Rectal smooth muscle tissue (tissue), 1 donor: ENCODE results near the gene KCNH5.

ENCODE experiments used
- H3K27ac ChIP-seq: one replicate; pipeline ENCODE4 v1.7.0; 2013; ENCODE audit warnings: low read depth, low read length, inconsistent platforms
- H3K27me3 ChIP-seq: one replicate; pipeline ENCODE4 v1.7.0; 2013; ENCODE audit warnings: low read length; ENCODE audit not compliant: control insufficient read depth, insufficient read depth
- H3K36me3 ChIP-seq: one replicate; pipeline ENCODE4 v1.7.0; 2013; ENCODE audit warnings: low read length; ENCODE audit not compliant: control insufficient read depth, insufficient read depth
- H3K4me1 ChIP-seq: one replicate; pipeline ENCODE4 v1.7.0; 2013; ENCODE audit warnings: low read length; ENCODE audit not compliant: control insufficient read depth, insufficient read depth
- H3K4me3 ChIP-seq: one replicate; pipeline ENCODE4 v1.7.0; 2013; ENCODE audit warnings: low read length
- H3K9ac ChIP-seq: one replicate; pipeline ENCODE4 v1.7.0; 2013; ENCODE audit warnings: low read length

The KCNH5 gene

GRCh38 chr14:62682208-62682607, 363.1 kb downstream of the KCNH5 start:
- Histone ChIP-seq H3K4me3 (no peak overlapping the region), H3K36me3 (no peaks in the 10 kb centered on the region), H3K27ac (no peak overlapping the region), H3K9ac (no peak overlapping the region), H3K27me3 (no peaks in the 10 kb centered on the region), H3K4me1 (no peaks in the 10 kb centered on the region)

- no peaks in the 10 kb centered on the region for H3K4me1 ChIP-seq
- H3K27me3 ChIP-seq: no peaks in the 10 kb centered on the region
- H3K36me3 ChIP-seq: no peaks in the 10 kb centered on the region
- H3K9ac ChIP-seq: no peak overlapping the region
- H3K27ac ChIP-seq: no peak overlapping the region
- H3K4me3 ChIP-seq: no peak overlapping the region
These were observed 370.6 kb downstream of the KCNH5 start for GRCh38 chr14:62674563-62675237.

GRCh38 chr14:62673014-62673755, 372.1 kb downstream of the KCNH5 start:
- no peaks in the 10 kb centered on the region for H3K27me3 ChIP-seq
- H3K9ac ChIP-seq: no peak overlapping the region
- H3K4me3 ChIP-seq: no peak overlapping the region
- H3K4me1 ChIP-seq: no peaks in the 10 kb centered on the region
- no peak overlapping the region for H3K27ac ChIP-seq
- H3K36me3 ChIP-seq: no peaks in the 10 kb centered on the region

- no peak overlapping the region for H3K9ac ChIP-seq
- no peak overlapping the region for H3K27ac ChIP-seq
- no peaks in the 10 kb centered on the region for H3K27me3 ChIP-seq
- no peak overlapping the region for H3K4me3 ChIP-seq
- no peaks in the 10 kb centered on the region for H3K4me1 ChIP-seq
- H3K36me3 ChIP-seq: no peaks in the 10 kb centered on the region
These were observed 374.7 kb downstream of the KCNH5 start for GRCh38 chr14:62670526-62670925.

- no peak overlapping the region for H3K9ac ChIP-seq
- no peak overlapping the region for H3K27ac ChIP-seq
- H3K27me3 ChIP-seq: no peaks in the 10 kb centered on the region
- no peak overlapping the region for H3K4me3 ChIP-seq
- no peaks in the 10 kb centered on the region for H3K4me1 ChIP-seq
- no peaks in the 10 kb centered on the region for H3K36me3 ChIP-seq
These were observed 377.8 kb downstream of the KCNH5 start for GRCh38 chr14:62667421-62667914.

GRCh38 chr14:62665286-62665685, 380.0 kb downstream of the KCNH5 start:
- H3K9ac ChIP-seq: no peak overlapping the region

GRCh38 chr14:62663456-62663821, 381.8 kb downstream of the KCNH5 start:
- no peaks in the 10 kb centered on the region for H3K36me3 ChIP-seq
- no peak overlapping the region for H3K9ac ChIP-seq
- no peak overlapping the region for H3K27ac ChIP-seq
- no peaks in the 10 kb centered on the region for H3K4me1 ChIP-seq
- H3K27me3 ChIP-seq: no peaks in the 10 kb centered on the region
- no peak overlapping the region for H3K4me3 ChIP-seq

More at GRCh38 chr14:62665286-62665685, 380.0 kb downstream of the KCNH5 start:
- Histone ChIP-seq H3K27me3 (no peaks in the 10 kb centered on the region), H3K27ac (no peak overlapping the region), H3K4me1 (no peaks in the 10 kb centered on the region), H3K36me3 (no peaks in the 10 kb centered on the region), H3K4me3 (no peak overlapping the region)

- no peaks in the 10 kb centered on the region for H3K36me3 ChIP-seq
- no peak overlapping the region for H3K4me3 ChIP-seq
- H3K4me1 ChIP-seq: no peaks in the 10 kb centered on the region
- no peak overlapping the region for H3K27ac ChIP-seq
- H3K27me3 ChIP-seq: no peaks in the 10 kb centered on the region
- no peak overlapping the region for H3K9ac ChIP-seq
These were observed 382.3 kb downstream of the KCNH5 start for GRCh38 chr14:62662811-62663455.

GRCh38 chr14:62661818-62662217, 383.4 kb downstream of the KCNH5 start:
- Histone ChIP-seq H3K27ac (no peak overlapping the region), H3K36me3 (no peaks in the 10 kb centered on the region), H3K9ac (no peak overlapping the region), H3K27me3 (no peaks in the 10 kb centered on the region), H3K4me3 (no peak overlapping the region), H3K4me1 (no peaks in the 10 kb centered on the region)

- Histone ChIP-seq H3K36me3 (no peaks in the 10 kb centered on the region), H3K4me3 (no peak overlapping the region), H3K4me1 (no peaks in the 10 kb centered on the region), H3K27ac (no peak overlapping the region), H3K9ac (no peak overlapping the region), H3K27me3 (no peaks in the 10 kb centered on the region)
These were observed 386.6 kb downstream of the KCNH5 start for GRCh38 chr14:62658631-62659030.

GRCh38 chr14:62657376-62657775, 387.9 kb downstream of the KCNH5 start:
- Histone ChIP-seq H3K27ac (no peak overlapping the region), H3K9ac (no peak overlapping the region), H3K4me1 (no peaks in the 10 kb centered on the region), H3K4me3 (no peak overlapping the region), H3K27me3 (no peaks in the 10 kb centered on the region), H3K36me3 (no peaks in the 10 kb centered on the region)

GRCh38 chr14:62655166-62655565, 390.1 kb downstream of the KCNH5 start:
- Histone ChIP-seq H3K4me1 (no peaks in the 10 kb centered on the region), H3K9ac (no peak overlapping the region), H3K36me3 (no peaks in the 10 kb centered on the region), H3K27me3 (no peaks in the 10 kb centered on the region), H3K27ac (no peak overlapping the region), H3K4me3 (no peak overlapping the region)
